HepG2 (cell line): ENCODE results near the gene SOX12. TPM values are rescaled to one million over a fixed set of nuclear protein-coding genes. Genes with fewer than 3 reads are reported as not detected.

Experiments used
- ATAC-seq: fragments of 200-7000 bp; cut with Tn5 transposase; 3 replicates; pipeline ENCODE4 v1.9.1; 2020; ENCODE audit warnings: mild to moderate bottlenecking, moderate library complexity
- BruUV-seq: library from RNA; stranded (reverse); fragments of 400-500 nt; replicated peaks from 2 replicates; lab custom pipeline; 2021; lab: Mats Ljungman, UMichigan
- CTCF ChIA-PET: fragments of 300-600 bp; formaldehyde crosslinking; extraction: SDS; loops from one replicate; lab custom pipeline; 2021; ENCODE audit warnings: low total read pairs, inconsistent platforms, low intra/inter-chr PET ratio; lab: Yijun Ruan, JAX
- POLR2A ChIA-PET: fragments of 350-600 bp; sonication (Branson Sonifier 250); formaldehyde crosslinking; loops from one replicate; lab custom pipeline; 2020; ENCODE audit warnings: antibody characterized with exemption, inconsistent platforms; lab: Yijun Ruan, JAX
- DNase-seq: peaks from one replicate; pipeline ENCODE4 v3.0.0-alpha.2; 2015; ENCODE audit warnings: low spot score
- FAIRE-seq: peaks from 3 replicates; lab custom pipeline; 2011; peaks lifted over from hg19 to GRCh38; lab: Jason Lieb, UNC
- H2AFZ ChIP-seq: one replicate; pipeline ENCODE4 v1.6.1; 2011; ENCODE audit warnings: low read length, inconsistent platforms
- H3K27ac ChIP-seq: fragments of 300-600 bp; 3 replicates; pipeline ENCODE4 v1.8.0; 2011; ENCODE audit warnings: mixed run types, mild to moderate bottlenecking, mixed read lengths, low read length, inconsistent platforms; ENCODE audit not compliant: insufficient read depth; ENCODE audit errors: extremely low read length
- H3K27me3 ChIP-seq, 2 experiments: fragments of 200-600 bp in 1 of 2; 2 replicates in 1 of 2; 3 replicates in 1 of 2; pipeline versions ENCODE4 v1.6.0 to v1.8.0; 2011; ENCODE audit warnings: low read length in 2 of 2, mild to moderate bottlenecking in 2 of 2, moderate library complexity in 2 of 2, inconsistent platforms in 1 of 2; ENCODE audit not compliant: insufficient read depth in 2 of 2, control insufficient read depth in 1 of 2
- H3K36me3 ChIP-seq, 2 experiments: fragments of 200-600 bp in 1 of 2; replicated peaks in 1 of 2; 2 replicates in 1 of 2; 3 replicates in 1 of 2; pipeline versions ENCODE4 v1.5.1 to v1.8.0; 2011; ENCODE audit warnings: low read length in 2 of 2, inconsistent platforms in 1 of 2; ENCODE audit not compliant: insufficient read depth in 2 of 2, control insufficient read depth in 1 of 2
- H3K4me1 ChIP-seq: 2 replicates; pipeline ENCODE4 v1.5.1; 2012; ENCODE audit warnings: low read length, inconsistent platforms; ENCODE audit not compliant: insufficient read depth
- H3K4me2 ChIP-seq: 2 replicates; pipeline ENCODE4 v1.6.0; 2011; ENCODE audit warnings: low read depth, low read length, inconsistent platforms
- H3K4me3 ChIP-seq, 3 experiments: fragments of 200-600 bp in 1 of 3; sonication (generic), shearing (Covaris generic) in 1 of 3; replicated peaks in 1 of 3; 2 replicates each; pipeline ENCODE4 v1.5.1; 2011 to 2016; ENCODE audit warnings: low read length in 3 of 3, inconsistent platforms in 2 of 3, low read depth in 2 of 3, mild to moderate bottlenecking in 2 of 3, control low read depth in 1 of 3, mixed read lengths in 1 of 3; ENCODE audit not compliant: insufficient read depth in 1 of 3
- H3K79me2 ChIP-seq: one replicate; pipeline ENCODE4 v1.6.1; 2011; ENCODE audit warnings: low read length, inconsistent platforms; ENCODE audit not compliant: insufficient read depth
- H3K9ac ChIP-seq: 2 replicates; pipeline ENCODE4 v1.6.0; 2011; ENCODE audit warnings: mild to moderate bottlenecking, low read depth, low read length, inconsistent platforms; ENCODE audit not compliant: insufficient read depth
- H3K9me3 ChIP-seq: 2 replicates; pipeline ENCODE4 v1.5.1; 2012; ENCODE audit warnings: mild to moderate bottlenecking, low read length
- H4K20me1 ChIP-seq: 2 replicates; pipeline ENCODE4 v1.6.0; 2011; ENCODE audit warnings: inconsistent platforms, mild to moderate bottlenecking, low read length, moderate library complexity; ENCODE audit not compliant: insufficient read depth
- CCAR2 ChIP-seq: fragments of 200-400 bp; formaldehyde crosslinking; optimal IDR thresholded peaks from 2 replicates; pipeline ENCODE3; 2018; ENCODE audit warnings: low read depth, mild to moderate bottlenecking, low read length, moderate library complexity
- PCBP1 ChIP-seq: fragments of 200-400 bp; formaldehyde crosslinking; IDR thresholded peaks from 2 replicates; pipeline ENCODE4 v1.6.1; 2017; ENCODE audit warnings: mild to moderate bottlenecking, low read depth, low read length, borderline replicate concordance
- SP4 ChIP-seq: sonication (generic); formaldehyde crosslinking; IDR thresholded peaks from 2 replicates; pipeline ENCODE4 v1.8.1; 2023; ENCODE audit warnings: mild to moderate bottlenecking, missing genetic modification reagents
- ZKSCAN8 ChIP-seq: IDR thresholded peaks from 2 replicates; pipeline ENCODE4 v1.6.1; 2016; ENCODE audit warnings: borderline replicate concordance, missing genetic modification reagents, missing compliant biosample characterization
- ZNF354B ChIP-seq: sonication (generic); formaldehyde crosslinking; IDR thresholded peaks from 2 replicates; pipeline ENCODE4 v1.8.0; 2022; ENCODE audit warnings: mild to moderate bottlenecking, missing genetic modification reagents
- ZNF737 ChIP-seq: sonication (generic); formaldehyde crosslinking; IDR thresholded peaks from 2 replicates; pipeline ENCODE4 v1.5.0; 2020; ENCODE audit warnings: missing genetic modification reagents, mild to moderate bottlenecking, borderline replicate concordance
- ZSCAN12 ChIP-seq: sonication (generic); formaldehyde crosslinking; IDR thresholded peaks from 2 replicates; pipeline ENCODE4 v1.9.0; 2021; ENCODE audit warnings: mild to moderate bottlenecking, missing genetic modification reagents
- WGBS: methylation state at CpG from one replicate; pipeline ENCODE4 v1.1.6; 2017; ENCODE audit warnings: low lambda C conversion rate; 5-methylcytosine and 5-hydroxymethylcytosine counted together
- in situ Hi-C: cut with HindIII; loops from 2 replicates; pipeline ENCODE4 v1.10.0; 2017; ENCODE audit warnings: low pct_unique_long_range_greater_than_20kb; ENCODE audit not compliant: extremely low pct_ligation_motif_present
- intact Hi-C: fragments of 100-400 bp; cut with micrococcal nuclease; formaldehyde crosslinking; loops from one replicate; pipeline ENCODE4 v1.10.0; 2022; ENCODE audit not compliant: unreplicated experiment
- polyA plus RNA-seq, 8 experiments: library from polyadenylated mRNA; depleted of rRNA in 3 of 8; stranded (reverse) in 7 of 8; unstranded in 1 of 8; fragments of >200 nt; fragmentation: Illumina TruSeq in 4 of 8; extraction: Trizol in 4 of 8; gene quantifications; 2 replicates each; pipeline versions ENCODE4 v1.2.1 to v1.2.3, GENCODE V29; 2011 to 2016; ENCODE audit warnings: low read depth in 4 of 8, missing spikeins in 1 of 8, mixed read lengths in 1 of 8; ENCODE audit not compliant: insufficient read depth in 1 of 8
- total RNA-seq, 5 experiments: library from RNA; depleted of rRNA; stranded (reverse); fragments of >200 nt; fragmentation: Illumina TruSeq; extraction: Trizol; gene quantifications; 2 replicates each; pipeline ENCODE4 v1.2.3, GENCODE V29; 2016; ENCODE audit warnings: low read depth in 1 of 5
- TF ChIP-seq, protein P1 (sequence below), 2 experiments: sonication (generic) in 1 of 2; formaldehyde crosslinking in 1 of 2; IDR thresholded peaks; 2 replicates each; pipeline versions ENCODE4 v1.4.0 to v1.6.1; 2018 to 2020; ENCODE audit warnings: missing genetic modification reagents in 2 of 2, borderline replicate concordance in 1 of 2, low read depth in 1 of 2, mild to moderate bottlenecking in 1 of 2, missing biosample characterization in 1 of 2

SOX12 gene
- total and polyA plus RNA-seq, 2 of the 13 experiments (the other 11 are each of a cell fraction or from before 2014, with no cell fraction given) = 10.0 to 18.7 TPM

DNA sequence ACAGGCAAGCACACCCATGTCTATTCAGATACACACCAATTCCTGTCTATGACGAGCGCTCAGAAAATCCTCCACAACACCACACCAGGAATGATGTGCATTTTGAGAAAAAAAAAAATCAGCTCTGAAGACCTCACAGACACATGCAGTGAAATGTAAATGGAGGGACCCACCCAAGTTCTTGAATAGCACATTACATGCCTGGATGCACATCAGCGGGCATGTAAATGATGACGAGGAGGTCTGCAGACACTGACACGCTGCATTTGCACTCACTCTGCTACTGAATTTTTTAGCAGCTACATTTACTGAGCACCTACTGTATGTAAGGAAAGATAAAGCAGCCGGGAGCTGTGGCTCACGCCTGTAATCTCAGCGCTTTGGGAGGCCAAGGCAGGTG, 36.2 kb downstream of the SOX12 start:
- in situ Hi-C loops = no loop called here
- Histone ChIP-seq H3K79me2 (no peaks in the 10 kb centered on the region), H3K9me3 (no peaks in the 10 kb centered on the region), H3K4me1 (peaks cover 67% of the 10 kb centered on the region), H2AFZ (no peak overlapping the region), H3K9ac (no peak overlapping the region), H3K27me3 (no peaks in the 10 kb centered on the region), H4K20me1 (no peaks in the 10 kb centered on the region), H3K4me2 (no peak overlapping the region), H3K4me3 (no peak overlapping the region), H3K36me3 (no peaks in the 10 kb centered on the region), H3K27ac (no peak overlapping the region)
- TF ChIP-seq PCBP1 (no peak), ZSCAN12 (CRISPR knock-in tag) (no peak), SP4 (CRISPR knock-in tag) (0 out of 2 replicates have a peak, but pooled peaks have one; percentile 39), ZNF737 (0 out of 2 replicates have a peak, but pooled peaks have one; percentile 34), ZKSCAN8 (CRISPR knock-in tag) (0 out of 2 replicates have a peak, but pooled peaks have one; percentile 45), ZNF354B (0 out of 2 replicates have a peak, but pooled peaks have one; percentile 5), CCAR2 (no peak)
- TF ChIP-seq, protein P1, sequence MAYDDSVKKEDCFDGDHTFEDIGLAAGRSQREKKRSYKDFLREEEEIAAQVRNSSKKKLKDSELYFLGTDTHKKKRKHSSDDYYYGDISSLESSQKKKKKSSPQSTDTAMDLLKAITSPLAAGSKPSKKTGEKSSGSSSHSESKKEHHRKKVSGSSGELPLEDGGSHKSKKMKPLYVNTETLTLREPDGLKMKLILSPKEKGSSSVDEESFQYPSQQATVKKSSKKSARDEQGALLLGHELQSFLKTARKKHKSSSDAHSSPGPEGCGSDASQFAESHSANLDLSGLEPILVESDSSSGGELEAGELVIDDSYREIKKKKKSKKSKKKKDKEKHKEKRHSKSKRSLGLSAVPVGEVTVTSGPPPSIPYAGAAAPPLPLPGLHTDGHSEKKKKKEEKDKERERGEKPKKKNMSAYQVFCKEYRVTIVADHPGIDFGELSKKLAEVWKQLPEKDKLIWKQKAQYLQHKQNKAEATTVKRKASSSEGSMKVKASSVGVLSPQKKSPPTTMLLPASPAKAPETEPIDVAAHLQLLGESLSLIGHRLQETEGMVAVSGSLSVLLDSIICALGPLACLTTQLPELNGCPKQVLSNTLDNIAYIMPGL (CRISPR knock-in tag; IDR thresholded peaks at IDR 0.05; ENCODE audit: borderline replicate concordance in 1 of 2, low read depth in 1 of 2) = no peak
- no peak for FAIRE-seq
- ChIA-PET CTCF (interaction anchor here (0.9 to 2.1 kb wide), 4 partner anchors 10 to 118 kb away, joined by 4 to 26 read pairs (median 8); partner anchors contain the start of gene TRIB3), POLR2A (interaction anchor here (0.8 to 25.4 kb wide), 13 partner anchors 10 to 285 kb away, joined by 3 to 1587 read pairs (median 10); partner anchors contain the start of genes CSNK2A1, NRSN2, RBCK1 and TBC1D20)
- intact Hi-C loops = loop anchor here (5.0 kb wide), 1 partner anchor 286 kb away; no protein-coding TSS in a partner anchor
- ATAC-seq = no peak
- no TSS peak for BruUV-seq
- DNase-seq = no peak
- WGBS = 99% methylated on average over 8 of the region's 8 CpGs
